Testis (tissue), 2 donors: Measurements from ENCODE around the gene CDH4.

Experiments
- POLR2A ChIP-seq: fragments of 450-650 bp; IDR thresholded peaks from one replicate; pipeline ENCODE4 v1.6.1; 2017; ENCODE audit warnings: antibody characterized with exemption, mild to moderate bottlenecking, moderate library complexity
- TF ChIP-seq, protein P1 (sequence below), 3 experiments: fragments of 450-650 bp in 2 of 3; fragments of 200-600 bp in 1 of 3; sonication (generic) in 1 of 3; IDR thresholded peaks; one replicate each; pipeline ENCODE4 v1.5.1; 2016 to 2019; ENCODE audit warnings: antibody characterized with exemption in 3 of 3, mild to moderate bottlenecking in 2 of 3, moderate library complexity in 1 of 3

DNA sequence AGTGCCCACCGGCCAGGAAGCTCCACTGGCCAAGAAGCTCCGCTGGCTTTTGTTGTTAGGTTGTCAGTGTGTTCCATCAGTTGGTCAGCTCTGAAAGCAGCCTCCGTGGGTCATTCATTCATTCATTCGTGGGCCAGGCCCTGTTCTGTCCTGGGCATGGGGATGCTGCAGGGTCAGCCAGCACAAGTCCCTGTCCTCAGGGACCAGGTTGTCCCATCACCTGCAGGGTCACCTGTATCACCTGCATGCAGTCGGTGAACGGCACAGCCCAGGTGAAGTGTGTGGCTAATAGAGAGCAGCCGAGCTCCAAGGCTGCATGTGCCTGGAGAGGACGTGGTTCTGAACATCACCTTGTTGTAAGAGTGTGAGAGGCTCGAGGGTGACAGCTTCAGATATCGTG is 403.5 kb downstream of the CDH4 start:
- TF ChIP-seq, protein P1, sequence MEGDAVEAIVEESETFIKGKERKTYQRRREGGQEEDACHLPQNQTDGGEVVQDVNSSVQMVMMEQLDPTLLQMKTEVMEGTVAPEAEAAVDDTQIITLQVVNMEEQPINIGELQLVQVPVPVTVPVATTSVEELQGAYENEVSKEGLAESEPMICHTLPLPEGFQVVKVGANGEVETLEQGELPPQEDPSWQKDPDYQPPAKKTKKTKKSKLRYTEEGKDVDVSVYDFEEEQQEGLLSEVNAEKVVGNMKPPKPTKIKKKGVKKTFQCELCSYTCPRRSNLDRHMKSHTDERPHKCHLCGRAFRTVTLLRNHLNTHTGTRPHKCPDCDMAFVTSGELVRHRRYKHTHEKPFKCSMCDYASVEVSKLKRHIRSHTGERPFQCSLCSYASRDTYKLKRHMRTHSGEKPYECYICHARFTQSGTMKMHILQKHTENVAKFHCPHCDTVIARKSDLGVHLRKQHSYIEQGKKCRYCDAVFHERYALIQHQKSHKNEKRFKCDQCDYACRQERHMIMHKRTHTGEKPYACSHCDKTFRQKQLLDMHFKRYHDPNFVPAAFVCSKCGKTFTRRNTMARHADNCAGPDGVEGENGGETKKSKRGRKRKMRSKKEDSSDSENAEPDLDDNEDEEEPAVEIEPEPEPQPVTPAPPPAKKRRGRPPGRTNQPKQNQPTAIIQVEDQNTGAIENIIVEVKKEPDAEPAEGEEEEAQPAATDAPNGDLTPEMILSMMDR (IDR thresholded peaks at IDR 0.05) = no peak
- TF ChIP-seq POLR2A = no peak
